ENCODE results near the gene TSHZ3.

DNA sequence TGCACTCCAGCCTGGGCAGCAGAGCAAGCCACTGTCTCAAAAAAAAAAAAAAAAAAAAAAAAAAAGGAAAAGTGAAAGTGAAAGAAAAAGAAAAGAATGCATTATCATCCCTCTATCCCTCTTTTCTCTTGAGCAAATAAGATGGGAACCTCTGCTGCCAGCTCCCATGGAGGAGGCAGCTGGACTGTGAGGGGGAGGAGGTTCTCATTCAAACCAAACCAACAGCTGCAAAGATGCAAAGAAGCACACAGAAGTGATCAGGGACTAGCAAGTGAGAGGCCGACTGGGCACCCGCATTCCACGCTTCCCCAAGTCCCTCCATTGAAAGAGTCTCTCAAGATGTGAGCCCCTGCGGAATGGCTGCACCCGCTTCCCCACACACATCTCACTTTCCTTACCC lies 63.5 kb downstream of the TSHZ3 start:
- TF ChIP-seq BHLHE40 (IDR thresholded peaks at IDR 0.05; ENCODE audit: borderline replicate concordance): no peak
- no peak for TF ChIP-seq LEF1 (IDR thresholded peaks at IDR 0.05; ENCODE audit: borderline replicate concordance)

Data from HEK293T (cell line).